GM18502 (cell line): ENCODE results near the gene PKN2.
A peak's percentile ranks its signal among the peaks of the same experiment; 100 is the strongest.
"Not testable (repeated sequence)": the region's sequence is repeated elsewhere in the genome, so short reads cannot be mapped to it uniquely, and the experiment has no call there.

ENCODE experiments used
- ATAC-seq: cut with Tn5 transposase; IDR thresholded peaks from one replicate; pipeline ENCODE4 v1.9.1; 2021; ENCODE audit warnings: mild to moderate bottlenecking; ENCODE audit not compliant: unreplicated experiment, poor library complexity

PKN2 gene

GRCh38 chr1:88673446-88673845, 10.6 kb upstream of the PKN2 start:
- no peak for ATAC-seq

- no peak for ATAC-seq
These were observed 5.7 kb upstream of the PKN2 start for GRCh38 chr1:88678405-88678804.

GRCh38 chr1:88680471-88680870, 3.6 kb upstream of the PKN2 start:
- ATAC-seq: no peak

GRCh38 chr1:88680911-88681622, 3.0 kb upstream of the PKN2 start:
- ATAC-seq: no peak

GRCh38 chr1:88684482-88685258, 597 bp downstream of the PKN2 start:
- peak; percentile 46 for ATAC-seq

GRCh38 chr1:88685259-88685620, 1.2 kb downstream of the PKN2 start:
- ATAC-seq: no peak

GRCh38 chr1:88691540-88691939, 7.5 kb downstream of the PKN2 start:
- no peak for ATAC-seq

- ATAC-seq: no peak
These were observed 11.7 kb downstream of the PKN2 start for GRCh38 chr1:88695781-88696180.

- ATAC-seq: no peak
These were observed 13.4 kb downstream of the PKN2 start for GRCh38 chr1:88697503-88697902.

GRCh38 chr1:88698140-88698539, 14.1 kb downstream of the PKN2 start:
- ATAC-seq: no peak

- no peak for ATAC-seq
These were observed 14.7 kb downstream of the PKN2 start for GRCh38 chr1:88698764-88699163.

- no peak for ATAC-seq
These were observed 16.4 kb downstream of the PKN2 start for GRCh38 chr1:88700425-88701013.

GRCh38 chr1:88701275-88701674, 17.2 kb downstream of the PKN2 start:
- ATAC-seq: peak; percentile 81

GRCh38 chr1:88701793-88702192, 17.7 kb downstream of the PKN2 start:
- not testable (repeated sequence) for ATAC-seq

- no peak for ATAC-seq
These were observed 23.9 kb downstream of the PKN2 start for GRCh38 chr1:88708011-88708410.

GRCh38 chr1:88712907-88713306, 28.8 kb downstream of the PKN2 start:
- ATAC-seq: not testable (repeated sequence)

GRCh38 chr1:88716571-88716970, 32.5 kb downstream of the PKN2 start:
- ATAC-seq: not testable (repeated sequence)

- ATAC-seq: no peak
These were observed 38.4 kb downstream of the PKN2 start for GRCh38 chr1:88722492-88722891.

- ATAC-seq: no peak
These were observed 42.6 kb downstream of the PKN2 start for GRCh38 chr1:88726697-88727096.

- ATAC-seq: no peak
These were observed 43.1 kb downstream of the PKN2 start for GRCh38 chr1:88727205-88727604.

- ATAC-seq: no peak
These were observed 45.2 kb downstream of the PKN2 start for GRCh38 chr1:88729297-88729696.
